AG04449 (cell line): Measurements from ENCODE around the gene PODNL1.
A peak's percentile ranks its signal among the peaks of the same experiment; 100 is the strongest.

ENCODE experiments used
- CTCF ChIA-PET: fragments of 350-600 bp; formaldehyde crosslinking; extraction: SDS; loops from one replicate; lab custom pipeline; 2021; ENCODE audit warnings: antibody characterized with exemption; lab: Yijun Ruan, JAX
- POLR2A ChIA-PET: fragments of 400-600, 350-600 bp; formaldehyde crosslinking; extraction: SDS; loops from one replicate; lab custom pipeline; 2020; ENCODE audit warnings: antibody characterized with exemption, inconsistent platforms; lab: Yijun Ruan, JAX
- DNase-seq: peaks from one replicate; pipeline ENCODE4 v3.0.0-alpha.2; 2010; ENCODE audit warnings: low read depth, low spot score
- H3K4me3 ChIP-seq: 2 replicates; pipeline ENCODE4 v1.5.1; 2011; ENCODE audit warnings: low read depth, mild to moderate bottlenecking, control low read depth, low read length
- TF ChIP-seq, protein P1 (sequence below): IDR thresholded peaks from one replicate; pipeline ENCODE4 v1.5.1; 2011; ENCODE audit warnings: mild to moderate bottlenecking, moderate library complexity, low read length, control low read depth, inconsistent platforms; ENCODE audit not compliant: insufficient read depth; ENCODE audit errors: missing control alignments

PODNL1 gene

GRCh38 chr19:13938301-13939064, at the start of gene PODNL1:
TSS of gene PODNL1 (minus strand) at chr19:13938417. CDS start at chr19:13938181, 236 bp downstream.
- H3K4me3 ChIP-seq: peak within 1 kb of the TSS; percentile 68
- peak; percentile 47 for DNase-seq

GRCh38 chr19:13987101-13987890, 49.1 kb upstream of the PODNL1 start:
- TF ChIP-seq, protein P1, sequence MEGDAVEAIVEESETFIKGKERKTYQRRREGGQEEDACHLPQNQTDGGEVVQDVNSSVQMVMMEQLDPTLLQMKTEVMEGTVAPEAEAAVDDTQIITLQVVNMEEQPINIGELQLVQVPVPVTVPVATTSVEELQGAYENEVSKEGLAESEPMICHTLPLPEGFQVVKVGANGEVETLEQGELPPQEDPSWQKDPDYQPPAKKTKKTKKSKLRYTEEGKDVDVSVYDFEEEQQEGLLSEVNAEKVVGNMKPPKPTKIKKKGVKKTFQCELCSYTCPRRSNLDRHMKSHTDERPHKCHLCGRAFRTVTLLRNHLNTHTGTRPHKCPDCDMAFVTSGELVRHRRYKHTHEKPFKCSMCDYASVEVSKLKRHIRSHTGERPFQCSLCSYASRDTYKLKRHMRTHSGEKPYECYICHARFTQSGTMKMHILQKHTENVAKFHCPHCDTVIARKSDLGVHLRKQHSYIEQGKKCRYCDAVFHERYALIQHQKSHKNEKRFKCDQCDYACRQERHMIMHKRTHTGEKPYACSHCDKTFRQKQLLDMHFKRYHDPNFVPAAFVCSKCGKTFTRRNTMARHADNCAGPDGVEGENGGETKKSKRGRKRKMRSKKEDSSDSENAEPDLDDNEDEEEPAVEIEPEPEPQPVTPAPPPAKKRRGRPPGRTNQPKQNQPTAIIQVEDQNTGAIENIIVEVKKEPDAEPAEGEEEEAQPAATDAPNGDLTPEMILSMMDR: no peak
- H3K4me3 ChIP-seq: no peak overlapping the region
- POLR2A ChIA-PET: interaction anchor here (0.6 kb wide), 1 partner anchor 10 kb away, joined by 3 read pairs; no protein-coding TSS in a partner anchor
- DNase-seq: no peak
- CTCF ChIA-PET: interaction anchor here (1.0 to 1.7 kb wide), 3 partner anchors 11 to 17 kb away, joined by 3 to 5 read pairs (median 4); no protein-coding TSS in a partner anchor

More at GRCh38 chr19:13938301-13939064, at the start of gene PODNL1:
- CTCF ChIA-PET: interaction anchor here (0.7 to 1.9 kb wide), 12 partner anchors 9 to 140 kb away, joined by 3 to 11 read pairs (median 4); partner anchors contain the start of genes DCAF15, IL27RA and MISP3
- TF ChIP-seq, protein P1: no peak
- POLR2A ChIA-PET: interaction anchor here (0.6 to 1.4 kb wide), 7 partner anchors 9 to 118 kb away, joined by 3 to 7 read pairs (median 3); partner anchors contain the start of gene DCAF15

DNA sequence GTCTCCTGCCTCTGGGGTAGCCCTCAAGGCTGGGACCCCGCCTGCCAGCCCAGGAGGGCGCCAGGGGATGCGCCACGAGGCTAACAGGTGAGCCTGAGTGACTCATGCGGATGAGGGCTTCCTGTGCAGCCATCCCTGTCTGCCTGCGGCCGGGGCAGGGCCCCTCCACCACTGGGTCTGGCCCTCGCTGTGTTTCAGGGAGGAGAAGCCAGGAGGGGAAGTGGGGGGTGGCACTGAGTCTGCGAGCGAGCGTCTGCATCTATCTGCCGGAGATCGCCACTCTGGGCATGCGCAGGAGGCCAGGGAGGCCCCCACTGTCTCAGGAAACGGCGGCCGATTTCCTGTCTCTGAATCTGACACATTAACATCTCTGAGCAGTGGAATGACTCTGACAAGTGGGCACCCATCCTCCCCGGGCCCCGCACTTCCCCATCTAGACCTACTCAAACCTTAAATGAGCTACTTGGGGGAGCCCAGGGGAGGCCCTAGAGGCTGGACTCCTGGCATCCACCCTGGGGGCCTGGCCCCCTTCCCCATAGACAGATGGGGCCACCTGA, 48.2 kb upstream of the PODNL1 start:
- ChIA-PET CTCF (interaction anchor here (1.0 to 1.7 kb wide), 2 partner anchors 16 kb away, joined by 3 to 5 read pairs; no protein-coding TSS in a partner anchor), POLR2A (no interaction called here)
- H3K4me3 ChIP-seq: peak overlapping the region; percentile 20
- TF ChIP-seq, protein P1: no peak
- no peak for DNase-seq

DNA sequence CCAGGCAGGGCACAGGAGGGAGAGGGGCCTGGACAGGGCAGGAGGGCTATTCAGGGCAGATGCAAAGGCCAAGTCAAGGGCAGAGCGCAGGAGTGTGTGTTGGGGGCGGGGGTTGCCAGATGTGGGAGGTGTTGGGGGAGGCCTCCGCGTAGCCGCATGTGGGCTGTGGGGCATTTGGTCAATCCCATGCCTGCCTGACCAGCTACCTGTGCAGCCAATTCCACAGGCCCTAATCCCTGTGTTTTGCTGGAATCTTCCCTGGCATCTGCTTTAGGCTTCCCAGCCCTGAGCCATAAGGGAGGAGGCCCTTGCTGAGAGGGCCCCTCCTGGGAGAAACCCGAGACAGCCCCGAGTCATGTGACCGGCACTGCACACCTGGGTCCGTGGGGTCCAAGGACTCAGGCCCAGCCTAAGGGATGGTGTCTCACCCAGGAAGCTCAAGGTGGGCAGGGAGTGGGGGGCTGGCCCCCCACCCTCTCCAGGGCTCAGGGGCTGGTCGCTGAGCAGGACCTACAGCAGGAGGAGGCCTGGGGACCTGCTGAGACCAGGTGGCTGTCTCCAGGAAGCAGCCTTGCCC, 47.6 kb upstream of the PODNL1 start:
- ChIA-PET CTCF (interaction anchor here (1.0 to 1.7 kb wide), 3 partner anchors 16 to 24 kb away, joined by 3 to 5 read pairs (median 3); no protein-coding TSS in a partner anchor), POLR2A (interaction anchor here (1.2 kb wide), 1 partner anchor 24 kb away, joined by 3 read pairs; no protein-coding TSS in a partner anchor)
- TF ChIP-seq, protein P1: no peak
- no peak overlapping the region; the same call in 1 of the 2 replicates for H3K4me3 ChIP-seq
- DNase-seq: no peak

GRCh38 chr19:13984875-13985741, 46.9 kb upstream of the PODNL1 start:
- TF ChIP-seq, protein P1: no peak
- CTCF ChIA-PET: interaction anchor here (0.7 to 1.3 kb wide), 2 partner anchors 23 to 32 kb away, joined by 3 read pairs; no protein-coding TSS in a partner anchor
- POLR2A ChIA-PET: interaction anchor here (1.2 kb wide), 1 partner anchor 24 kb away, joined by 3 read pairs; no protein-coding TSS in a partner anchor
- DNase-seq: no peak
- H3K4me3 ChIP-seq: no peak overlapping the region
